Natural killer cell treated with Interleukin-12 subunit alpha and Interleukin-12 subunit beta and Interleukin-15 and Interleukin-18, amount 100 ng/mL, for 72 hours (primary cell): ENCODE data around the gene ZNF331. TPM values are rescaled to one million over a fixed set of nuclear protein-coding genes. Genes with fewer than 3 reads are reported as not detected.
"Not testable (repeated sequence)": the region's sequence is repeated elsewhere in the genome, so short reads cannot be mapped to it uniquely, and the experiment has no call there.

Experiments
- ATAC-seq, 2 donors: fragments of 150-1000 bp; cut with Tn5 transposase in 1 of 2; sonication (Bioruptor Pico), chemical (Tn5 transposase) in 1 of 2; 2 replicates each; pipeline ENCODE4 v1.10.0; 2021
- DNase-seq: peaks from one replicate; pipeline ENCODE4 v3.0.0; 2022; ENCODE audit warnings: low spot score
- H3K27ac Mint-ChIP-seq, 2 donors: 1 replicate in 1 of 2; 2 replicates in 1 of 2; pipeline ENCODE4 v1.8.0; 2022; ENCODE audit warnings: mixed read lengths in 2 of 2, mild to moderate bottlenecking in 1 of 2, moderate library complexity in 1 of 2
- H3K27me3 Mint-ChIP-seq, 2 donors: 1 replicate in 1 of 2; 2 replicates in 1 of 2; pipeline ENCODE4 v1.8.0; 2022; ENCODE audit warnings: mixed read lengths in 2 of 2
- H3K36me3 Mint-ChIP-seq: one replicate; pipeline ENCODE4 v1.8.0; 2022; ENCODE audit warnings: mixed read lengths
- H3K4me1 Mint-ChIP-seq, 2 donors: 1 replicate in 1 of 2; 2 replicates in 1 of 2; pipeline ENCODE4 v1.8.0; 2022; ENCODE audit warnings: low read depth in 2 of 2, mixed read lengths in 2 of 2, mild to moderate bottlenecking in 1 of 2
- H3K4me3 Mint-ChIP-seq: one replicate; pipeline ENCODE4 v1.8.0; 2022; ENCODE audit warnings: mixed read lengths
- H3K9me3 Mint-ChIP-seq: 2 replicates; pipeline ENCODE4 v1.8.0; 2022; ENCODE audit warnings: mixed read lengths
- total RNA-seq, 2 donors: library from RNA; stranded (reverse); gene quantifications; one replicate each; pipeline ENCODE4 v1.2.3, GENCODE V29; 2022

Gene ZNF331
- 10 to 100 TPM; 12.0 to 15.1 TPM for total RNA-seq

DNA sequence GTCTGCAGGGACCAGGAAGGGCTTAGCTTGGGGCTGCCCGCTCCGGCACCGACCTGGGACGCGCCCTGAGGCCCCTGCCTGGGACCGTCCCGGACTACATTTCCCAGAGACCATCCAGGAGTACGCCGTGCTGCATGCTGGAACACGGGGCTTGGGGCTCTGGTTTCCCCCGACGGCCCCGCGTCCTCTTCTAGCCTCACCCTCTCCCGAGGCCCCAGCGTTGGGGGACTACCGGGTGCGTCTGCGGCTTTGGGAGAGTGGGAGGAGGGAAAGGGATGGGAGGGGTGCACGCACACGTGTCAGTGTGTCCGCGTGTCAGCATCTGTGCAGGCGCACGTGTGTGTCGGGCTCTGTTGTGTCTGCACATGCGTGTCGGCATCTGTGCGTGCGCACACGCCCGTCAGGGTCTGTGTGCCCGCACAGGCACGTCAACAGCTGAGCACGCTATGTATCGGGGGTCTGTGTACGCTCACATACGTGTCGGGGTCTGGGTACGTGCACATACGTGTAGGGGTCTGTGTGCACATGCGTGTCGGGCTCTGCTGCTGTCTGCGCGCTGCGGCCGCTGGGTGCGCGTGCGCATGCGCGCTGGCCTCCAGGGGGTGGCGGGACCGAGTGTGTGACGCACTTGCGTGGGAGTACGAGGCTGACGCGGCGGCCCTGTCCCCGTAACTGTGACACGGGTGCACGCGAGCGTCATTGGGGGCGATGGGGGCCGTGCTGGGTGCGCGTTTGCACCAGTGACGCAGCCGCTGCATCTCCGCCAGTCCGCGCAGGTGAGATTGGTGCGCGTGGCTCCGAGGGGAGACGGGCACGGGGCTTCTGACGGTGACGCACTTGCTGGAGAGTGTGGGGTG lies at the start of gene ZNF331:
Gene ZNF331 (plus strand): TSS at position 625 of the 857 bp plus-strand sequence. CDS start 31,232 bp downstream, outside the sequence.
- Mint-ChIP-seq H3K9me3 (no peaks in the 10 kb centered on the region), H3K36me3 (peaks cover 6% of the 10 kb centered on the region), H3K27me3 (no peaks in the 10 kb centered on the region), H3K27ac (peak within 1 kb of the TSS; percentile 91 to 97), H3K4me3 (peak within 1 kb of the TSS; percentile 91), H3K4me1 (peaks cover 18 to 20% of the 10 kb centered on the region in 2 donors)
- peak; percentile 89 for DNase-seq
- ATAC-seq, result peak; percentile 88 to 92

DNA sequence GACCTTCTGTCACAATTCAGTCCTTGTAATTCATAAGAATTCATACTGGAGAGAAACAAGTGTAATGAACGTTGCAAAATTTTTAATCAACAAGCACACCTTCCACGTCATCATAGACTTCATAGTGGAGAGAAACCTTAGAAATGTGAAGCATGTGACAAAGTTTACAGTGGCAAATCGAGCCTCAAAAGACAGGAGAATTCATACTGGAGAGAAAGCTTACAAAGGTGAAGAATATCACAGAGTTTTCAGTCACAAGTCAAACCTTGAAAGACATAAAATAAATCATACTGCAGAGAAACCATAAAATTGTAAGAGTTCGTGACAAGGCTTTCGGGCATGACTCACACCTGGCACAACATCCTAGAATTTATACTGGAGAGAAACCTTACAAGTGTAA lies 45.8 kb upstream of the ZNF331 start:
- no peak overlapping the region for H3K27ac Mint-ChIP-seq
- DNase-seq (no peak), ATAC-seq (no peak)
- peaks cover 33% of the 10 kb centered on the region for H3K9me3 Mint-ChIP-seq
- peaks cover 54% of the 10 kb centered on the region for H3K36me3 Mint-ChIP-seq
- H3K4me1 Mint-ChIP-seq, result no peaks in the 10 kb centered on the region
- no peaks in the 10 kb centered on the region for H3K27me3 Mint-ChIP-seq
- H3K4me3 Mint-ChIP-seq, result no peak overlapping the region

DNA sequence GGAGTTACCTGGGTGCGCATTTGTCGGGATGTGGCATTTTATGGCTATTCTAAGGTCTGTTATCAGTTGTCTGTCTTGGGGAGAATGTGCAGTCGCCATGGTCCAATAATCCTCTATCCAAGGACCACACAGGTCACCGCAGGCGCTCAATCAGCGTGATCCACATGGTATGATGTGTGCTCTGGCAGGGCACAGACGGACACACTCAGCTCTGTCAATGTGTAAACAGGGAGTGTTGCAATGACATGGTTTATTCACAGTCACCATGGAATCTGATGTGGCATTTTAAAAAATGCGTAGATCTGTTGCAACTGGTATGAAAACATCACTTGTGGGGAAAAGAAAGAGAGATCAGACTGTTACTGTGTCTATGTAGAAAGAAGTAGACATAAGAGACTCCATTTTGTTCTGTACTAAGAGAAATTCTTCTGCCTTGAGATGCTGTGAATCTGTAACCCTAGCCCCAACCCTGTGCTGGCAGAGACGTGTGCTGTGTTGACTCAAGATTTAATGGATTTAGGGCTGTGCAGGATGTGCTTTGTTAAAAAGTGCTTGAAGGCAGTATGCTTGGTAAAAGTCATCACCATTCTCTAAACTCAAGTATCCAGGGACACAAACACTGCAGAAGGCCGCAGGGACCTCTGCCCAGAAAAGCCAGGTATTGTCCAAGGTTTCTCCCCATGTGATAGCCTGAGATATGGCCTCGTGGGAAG lies 40.5 kb upstream of the ZNF331 start:
- not testable (repeated sequence) for DNase-seq, H3K27me3 Mint-ChIP-seq, H3K4me1 Mint-ChIP-seq, ATAC-seq, H3K27ac Mint-ChIP-seq, H3K4me3 Mint-ChIP-seq
- peaks cover 20% of the 10 kb centered on the region for H3K9me3 Mint-ChIP-seq
- H3K36me3 Mint-ChIP-seq, result peaks cover 12% of the 10 kb centered on the region

DNA sequence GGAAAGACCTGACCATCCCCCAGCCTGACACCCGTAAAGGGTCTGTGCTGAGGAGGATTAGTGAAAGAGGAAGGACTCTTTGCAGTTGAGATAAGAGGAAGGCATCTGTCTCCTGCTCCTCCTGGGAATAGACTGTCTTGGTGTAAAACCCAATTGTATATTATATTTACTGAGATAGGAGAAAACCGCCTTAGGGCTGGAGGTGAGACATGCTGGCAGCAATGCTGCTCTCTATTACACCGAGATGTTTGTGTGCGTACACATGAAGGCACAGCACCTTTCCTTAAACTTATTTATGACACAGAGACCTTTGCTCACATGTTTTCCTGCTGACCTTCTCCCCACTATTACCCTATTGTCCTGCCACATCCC lies 39.9 kb upstream of the ZNF331 start:
- ATAC-seq, H3K27me3 Mint-ChIP-seq, H3K4me1 Mint-ChIP-seq, DNase-seq, H3K27ac Mint-ChIP-seq, H3K4me3 Mint-ChIP-seq, H3K36me3 Mint-ChIP-seq: not testable (repeated sequence)
- peaks cover 15% of the 10 kb centered on the region for H3K9me3 Mint-ChIP-seq

DNA sequence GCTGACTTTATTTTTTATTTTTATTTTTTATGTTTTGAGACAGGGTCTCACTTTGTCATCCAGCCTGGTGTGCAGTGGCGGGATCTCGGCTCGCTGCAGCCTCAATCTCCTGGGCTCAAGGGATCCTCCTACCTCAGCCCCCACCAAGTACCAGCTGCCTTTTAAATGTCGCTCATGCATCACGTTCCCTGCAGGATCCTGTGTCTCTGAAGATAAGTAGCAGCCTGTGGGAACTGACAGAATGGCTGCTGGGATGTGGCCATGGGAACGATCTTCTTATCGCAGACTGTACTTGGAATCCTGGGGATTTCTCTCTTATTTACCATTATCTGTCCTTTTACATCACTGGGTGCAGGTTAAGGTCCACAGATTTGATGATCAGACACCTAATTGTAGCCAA lies 34.8 kb upstream of the ZNF331 start:
- H3K27ac Mint-ChIP-seq, DNase-seq, H3K4me1 Mint-ChIP-seq, H3K9me3 Mint-ChIP-seq, ATAC-seq, H3K36me3 Mint-ChIP-seq, H3K4me3 Mint-ChIP-seq: not testable (repeated sequence)
- peaks cover 7 to 10% of the 10 kb centered on the region in 2 donors for H3K27me3 Mint-ChIP-seq

DNA sequence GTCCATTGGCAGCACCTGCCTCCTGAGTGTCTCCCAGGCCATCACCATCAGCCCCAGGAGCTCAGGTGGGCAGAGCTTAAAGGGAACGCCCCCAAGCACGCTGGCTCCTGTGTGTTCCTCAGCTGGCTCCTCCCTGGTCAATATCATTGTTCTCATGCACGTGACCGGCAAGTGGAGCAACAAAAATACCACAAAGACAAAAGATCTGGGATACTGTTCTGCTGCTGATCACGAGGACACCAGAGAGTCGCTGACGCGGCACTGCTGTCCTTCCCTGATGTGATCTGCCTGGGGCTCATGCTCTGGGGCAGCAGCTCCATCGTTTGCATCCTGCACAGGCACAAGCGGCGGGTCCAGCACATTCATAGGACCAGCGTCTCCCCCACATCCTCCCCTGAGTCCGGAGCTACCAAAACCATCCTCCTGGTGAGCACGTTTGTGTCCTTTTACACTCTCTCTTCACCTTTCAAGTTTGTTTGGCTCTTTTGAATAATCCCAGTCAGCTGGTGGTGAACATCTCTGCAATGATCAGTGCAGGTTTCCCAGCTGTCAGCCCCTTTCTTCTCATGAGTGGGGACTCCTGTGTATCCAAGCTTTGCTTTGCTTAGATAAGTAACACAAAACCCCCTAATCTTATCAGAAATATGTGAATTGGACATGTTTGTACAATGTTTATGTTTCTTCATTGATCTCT lies 34.1 kb upstream of the ZNF331 start:
- H3K4me1 Mint-ChIP-seq, DNase-seq, H3K36me3 Mint-ChIP-seq, H3K9me3 Mint-ChIP-seq, ATAC-seq, H3K4me3 Mint-ChIP-seq, H3K27ac Mint-ChIP-seq: not testable (repeated sequence)
- peaks cover 7 to 15% of the 10 kb centered on the region in 2 donors for H3K27me3 Mint-ChIP-seq

DNA sequence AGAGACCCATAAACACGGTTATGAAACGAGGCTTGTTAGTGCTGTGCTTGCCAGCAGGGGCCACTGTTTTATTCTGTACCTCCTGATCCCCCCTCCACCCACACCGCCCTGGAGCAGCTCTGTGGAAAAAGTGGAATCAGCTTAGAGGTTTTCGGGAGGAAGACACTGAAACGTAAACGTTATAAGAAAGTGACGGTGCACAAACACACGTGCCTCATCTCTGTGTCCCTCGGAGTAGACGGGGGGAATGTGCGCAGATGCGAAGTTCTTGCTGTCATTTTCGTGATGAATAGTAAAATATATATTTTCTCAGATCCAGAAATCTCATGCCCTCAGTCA lies 33.6 kb upstream of the ZNF331 start:
- H3K27me3 Mint-ChIP-seq, result peaks cover 7 to 19% of the 10 kb centered on the region in 2 donors
- not testable (repeated sequence) for ATAC-seq, H3K9me3 Mint-ChIP-seq, H3K36me3 Mint-ChIP-seq, DNase-seq, H3K4me3 Mint-ChIP-seq, H3K4me1 Mint-ChIP-seq, H3K27ac Mint-ChIP-seq

DNA sequence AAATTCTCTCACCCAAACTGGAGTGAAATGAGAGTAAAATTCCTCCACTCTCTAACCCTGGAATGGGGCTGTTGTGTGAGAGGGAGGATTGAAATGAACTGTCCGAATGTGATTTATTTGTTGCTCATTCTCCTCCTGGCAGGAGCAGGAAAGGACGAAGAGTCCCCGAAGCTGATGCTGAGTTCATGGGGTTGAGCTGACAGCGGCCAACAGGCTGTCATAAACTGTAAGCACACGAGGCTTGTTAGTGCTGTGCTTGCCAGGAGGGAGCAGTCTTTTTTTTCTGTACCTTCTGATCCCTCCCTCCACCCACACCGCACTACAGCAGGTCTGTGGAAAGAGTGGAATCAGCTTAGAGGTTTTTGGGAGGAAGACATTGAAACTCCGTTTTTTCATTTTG lies 33.1 kb upstream of the ZNF331 start:
- DNase-seq, result no peak
- peaks cover 7 to 20% of the 10 kb centered on the region in 2 donors for H3K27me3 Mint-ChIP-seq
- H3K27ac Mint-ChIP-seq, result no peak overlapping the region
- ATAC-seq, result no peak
- H3K36me3 Mint-ChIP-seq, result peaks cover 6% of the 10 kb centered on the region
- no peaks in the 10 kb centered on the region for H3K4me1 Mint-ChIP-seq
- no peaks in the 10 kb centered on the region for H3K9me3 Mint-ChIP-seq
- no peak overlapping the region for H3K4me3 Mint-ChIP-seq

DNA sequence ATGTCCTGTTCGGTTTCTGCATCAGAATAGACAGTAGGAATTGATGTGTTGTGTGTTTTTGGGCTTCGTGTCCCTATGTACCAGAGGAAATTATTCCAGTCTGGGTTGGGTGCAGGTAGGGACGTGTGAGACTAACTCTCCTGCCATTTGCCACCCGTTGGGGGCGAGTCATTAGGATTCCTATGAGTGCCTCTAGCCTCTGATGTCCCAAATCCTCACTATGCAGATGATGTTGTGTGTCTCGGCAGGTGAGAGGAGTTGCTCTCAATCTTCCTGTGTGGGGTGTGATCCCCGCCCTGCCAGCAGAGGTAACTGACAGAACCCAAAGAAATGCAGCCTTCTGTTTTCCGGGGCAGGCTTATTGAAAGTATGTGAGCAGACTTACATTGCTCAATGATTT lies 31.2 kb upstream of the ZNF331 start:
- H3K27ac Mint-ChIP-seq, result no peak overlapping the region
- H3K9me3 Mint-ChIP-seq, result no peaks in the 10 kb centered on the region
- DNase-seq, result no peak
- ATAC-seq, result no peak
- H3K27me3 Mint-ChIP-seq, result peaks cover 7 to 16% of the 10 kb centered on the region in 2 donors
- H3K36me3 Mint-ChIP-seq, result peaks cover 6% of the 10 kb centered on the region
- no peak overlapping the region for H3K4me3 Mint-ChIP-seq
- H3K4me1 Mint-ChIP-seq, result no peaks in the 10 kb centered on the region

DNA sequence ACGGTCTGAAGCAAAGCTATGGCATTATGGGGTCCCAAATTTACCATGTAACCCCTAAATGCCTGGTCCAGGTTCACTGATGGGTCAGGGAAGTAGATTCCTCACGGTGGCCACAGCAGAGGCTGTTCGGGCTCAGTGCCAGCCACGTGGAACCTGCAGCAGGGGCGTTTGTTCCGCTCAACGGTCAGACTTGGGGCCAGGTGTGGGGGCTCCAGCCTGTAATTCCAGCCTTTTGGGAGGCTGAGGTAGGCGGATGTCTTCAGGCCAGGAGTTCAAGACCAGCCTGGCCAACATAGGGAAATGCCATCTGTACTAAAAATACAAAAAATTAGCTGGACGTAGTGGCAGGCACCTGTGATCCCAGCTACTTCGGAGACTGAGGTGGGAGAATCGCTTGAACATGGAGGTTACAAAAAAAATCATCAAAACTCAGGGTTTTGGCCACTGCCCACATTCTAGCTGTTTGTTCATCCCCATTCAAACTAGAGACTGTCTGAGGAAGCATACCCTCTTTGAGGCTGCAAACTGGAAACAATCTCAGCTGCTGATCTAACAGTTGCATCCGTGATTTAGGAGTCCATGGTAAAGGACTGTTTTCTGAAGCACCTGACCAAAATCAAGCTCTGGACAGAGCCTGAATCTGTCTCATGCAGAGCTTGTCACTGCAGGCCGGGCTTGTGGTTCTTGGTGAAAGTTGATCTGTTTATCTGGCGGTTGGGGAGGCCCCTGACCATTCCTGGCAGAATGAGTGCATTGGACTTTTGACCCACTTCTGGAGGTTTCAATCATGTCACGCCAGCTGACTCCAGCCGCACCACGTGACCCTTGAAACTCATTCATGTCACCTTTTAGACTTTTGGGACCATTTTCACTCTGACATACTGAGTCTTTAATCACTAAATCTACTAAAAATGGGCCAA lies 30.2 kb upstream of the ZNF331 start:
- ATAC-seq, result no peak
- H3K4me3 Mint-ChIP-seq, result no peak overlapping the region
- H3K9me3 Mint-ChIP-seq, result no peaks in the 10 kb centered on the region
- no peak for DNase-seq
- H3K4me1 Mint-ChIP-seq, result no peaks in the 10 kb centered on the region
- H3K27ac Mint-ChIP-seq, result no peak overlapping the region
- peaks cover 6% of the 10 kb centered on the region for H3K36me3 Mint-ChIP-seq
- peaks cover 7 to 17% of the 10 kb centered on the region in 2 donors for H3K27me3 Mint-ChIP-seq

DNA sequence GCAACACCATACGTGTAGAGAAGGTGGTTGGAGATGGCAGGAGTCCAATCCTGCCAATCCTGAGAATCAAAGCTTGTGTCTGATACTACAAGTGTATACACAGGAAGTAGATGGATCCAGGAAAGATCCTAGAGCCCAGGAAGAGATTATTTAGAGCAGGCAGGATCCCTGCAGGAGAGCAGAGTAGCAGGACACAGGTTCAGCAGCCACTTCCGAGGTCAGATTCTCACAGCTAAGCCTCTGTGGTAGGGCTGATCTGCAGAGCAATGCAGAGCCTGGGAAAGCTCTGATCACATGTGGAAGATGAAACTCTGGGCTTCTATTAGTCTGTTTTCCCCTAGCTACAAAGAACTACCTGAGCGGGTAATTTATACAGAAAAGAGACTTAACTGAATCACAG lies 28.5 kb upstream of the ZNF331 start:
- no peak for ATAC-seq
- no peak for DNase-seq
- Mint-ChIP-seq H3K4me3 (no peak overlapping the region), H3K27me3 (peaks cover 7 to 17% of the 10 kb centered on the region in 2 donors), H3K36me3 (peaks cover 6% of the 10 kb centered on the region), H3K4me1 (no peaks in the 10 kb centered on the region), H3K9me3 (no peaks in the 10 kb centered on the region), H3K27ac (no peak overlapping the region)

GRCh38 chr19:53509845-53510244 lies 28.1 kb upstream of the ZNF331 start:
- Mint-ChIP-seq H3K27me3 (peaks cover 7 to 15% of the 10 kb centered on the region in 2 donors), H3K27ac (no peak overlapping the region)
- no peak for ATAC-seq

DNA sequence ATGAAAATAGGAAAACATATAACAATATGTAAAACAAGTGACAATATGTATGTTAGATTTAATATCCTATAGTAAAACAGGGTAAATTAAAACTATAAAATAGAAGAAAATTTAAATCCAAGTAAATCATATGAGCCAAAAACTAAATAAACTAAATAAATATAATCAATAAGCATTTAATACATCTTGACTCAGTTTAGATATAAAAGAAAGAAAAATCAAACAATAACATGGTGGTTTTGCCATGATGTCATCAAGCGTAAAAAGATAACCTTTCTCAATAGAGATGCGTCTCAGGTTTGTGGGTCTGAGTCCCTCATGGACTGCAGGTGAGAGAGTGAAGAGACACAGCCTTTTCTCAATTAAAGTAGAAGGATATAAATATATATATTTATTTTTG lies 26.6 kb upstream of the ZNF331 start:
- ATAC-seq (no peak), DNase-seq (no peak)
- Mint-ChIP-seq H3K36me3 (peaks cover 3% of the 10 kb centered on the region), H3K9me3 (no peaks in the 10 kb centered on the region), H3K27me3 (peaks cover 5 to 13% of the 10 kb centered on the region in 2 donors), H3K4me1 (no peaks in the 10 kb centered on the region), H3K27ac (no peak overlapping the region), H3K4me3 (no peak overlapping the region)

More at GRCh38 chr19:53509845-53510244, 28.1 kb upstream of the ZNF331 start:
- peaks cover 6% of the 10 kb centered on the region for H3K36me3 Mint-ChIP-seq
- H3K4me3 Mint-ChIP-seq, result no peak overlapping the region
- H3K9me3 Mint-ChIP-seq, result no peaks in the 10 kb centered on the region
- H3K4me1 Mint-ChIP-seq, result no peaks in the 10 kb centered on the region
- no peak for DNase-seq
